Esophagus (tissue), 2 donors: ENCODE data around the gene CADM4. TPM values are rescaled to one million over a fixed set of nuclear protein-coding genes. Genes with fewer than 3 reads are reported as not detected.
"Not testable (repeated sequence)": the region's sequence is repeated elsewhere in the genome, so short reads cannot be mapped to it uniquely, and the experiment has no call there.

ENCODE experiments used
- H3K27ac ChIP-seq, 2 donors: one replicate each; pipeline ENCODE4 v1.5.1; 2013; ENCODE audit warnings: low read depth in 2 of 2, mild to moderate bottlenecking in 2 of 2, inconsistent platforms in 1 of 2, low read length in 1 of 2, moderate library complexity in 1 of 2
- H3K27me3 ChIP-seq, 2 donors: one replicate each; pipeline ENCODE4 v1.6.1; 2013; ENCODE audit warnings: low read length in 2 of 2, control low read depth in 1 of 2, mild to moderate bottlenecking in 1 of 2; ENCODE audit not compliant: insufficient read depth in 2 of 2, control insufficient read depth in 1 of 2
- H3K36me3 ChIP-seq, 2 donors: one replicate each; pipeline ENCODE4 v1.6.1; 2013; ENCODE audit warnings: low read length in 1 of 2; ENCODE audit not compliant: control insufficient read depth in 2 of 2, insufficient read depth in 2 of 2
- H3K4me1 ChIP-seq, 2 donors: one replicate each; pipeline ENCODE4 v1.6.1; 2013; ENCODE audit warnings: low read length in 1 of 2; ENCODE audit not compliant: control insufficient read depth in 2 of 2, insufficient read depth in 2 of 2
- H3K4me3 ChIP-seq, 2 donors: one replicate each; pipeline ENCODE4 v1.5.1; 2013; ENCODE audit warnings: low read length in 2 of 2, mild to moderate bottlenecking in 2 of 2, low read depth in 1 of 2, moderate library complexity in 1 of 2
- H3K9me3 ChIP-seq, 2 donors: one replicate each; pipeline ENCODE4 v1.6.1; 2013; ENCODE audit warnings: mild to moderate bottlenecking in 2 of 2, low read depth in 1 of 2, low read length in 1 of 2, moderate library complexity in 1 of 2; ENCODE audit not compliant: control insufficient read depth in 2 of 2, insufficient read depth in 1 of 2
- WGBS, 2 donors: extraction: QIAGEN DNeasy Blood & Tissue Kit; methylation state at CpG; one replicate each; pipeline ENCODE4 v1.1.7; 2013; 5-methylcytosine and 5-hydroxymethylcytosine counted together
- polyA plus RNA-seq, 2 donors: library from polyadenylated mRNA; stranded (reverse); fragments of 200-250 nt; gene quantifications; one replicate each; pipeline ENCODE4 v1.2.3, GENCODE V29; 2013
- donor health status: healthy with polysubstance abuse.
- donor health status: Bipolar disorder and iron deficiency.

CADM4 gene
- polyA plus RNA-seq, 2 donors = 9.7 to 21.7 TPM

GRCh38 chr19:43638214-43638994 is 1.2 kb downstream of the CADM4 start:
- H3K36me3 ChIP-seq = no peaks in the 10 kb centered on the region
- H3K27me3 ChIP-seq = no peaks in the 10 kb centered on the region
- peak overlapping the region in 1 of 2 donors; percentile 77 for H3K4me3 ChIP-seq
- peaks cover 13 to 15% of the 10 kb centered on the region in 2 donors for H3K4me1 ChIP-seq
- WGBS, 2 donors = 73 to 75% methylated on average over 13 of the region's 13 CpGs
- H3K9me3 ChIP-seq = no peaks in the 10 kb centered on the region
- no peak overlapping the region for H3K27ac ChIP-seq

DNA sequence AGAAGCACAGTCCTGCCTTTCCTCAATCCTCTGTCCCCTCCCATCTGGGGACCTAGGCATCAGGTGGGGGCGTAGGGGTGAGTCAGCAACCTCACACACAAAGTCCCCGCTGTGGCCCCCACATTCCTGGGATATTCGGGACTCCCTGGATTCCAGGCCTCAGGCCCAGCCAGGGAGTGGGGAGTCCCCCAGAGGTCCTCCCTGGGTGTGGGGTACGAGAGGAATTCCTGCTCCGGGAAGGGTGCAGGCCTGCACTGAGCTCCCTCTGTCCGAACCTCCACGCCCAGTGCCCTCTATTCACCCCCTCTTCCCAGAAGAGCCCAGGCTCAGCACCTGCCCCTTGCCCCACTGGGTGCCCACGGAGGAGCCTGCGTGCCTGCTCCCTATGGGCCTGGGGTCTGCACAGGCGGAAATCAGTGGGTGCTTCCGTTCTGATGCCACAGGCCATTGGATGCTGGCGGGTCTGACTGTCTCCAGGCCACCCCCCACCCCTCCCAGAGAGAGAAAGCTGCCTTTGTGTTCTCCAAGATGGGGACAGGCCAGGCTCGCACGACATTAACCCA is 3.4 kb downstream of the CADM4 start:
- Histone ChIP-seq H3K27ac (peak overlapping the region in 1 of 2 donors; percentile 0), H3K9me3 (no peaks in the 10 kb centered on the region), H3K4me3 (no peak overlapping the region), H3K36me3 (no peaks in the 10 kb centered on the region), H3K4me1 (peaks cover 13 to 15% of the 10 kb centered on the region in 2 donors), H3K27me3 (no peaks in the 10 kb centered on the region)
- 72 to 78% methylated on average over 14 of the region's 14 CpGs for WGBS, 2 donors

DNA sequence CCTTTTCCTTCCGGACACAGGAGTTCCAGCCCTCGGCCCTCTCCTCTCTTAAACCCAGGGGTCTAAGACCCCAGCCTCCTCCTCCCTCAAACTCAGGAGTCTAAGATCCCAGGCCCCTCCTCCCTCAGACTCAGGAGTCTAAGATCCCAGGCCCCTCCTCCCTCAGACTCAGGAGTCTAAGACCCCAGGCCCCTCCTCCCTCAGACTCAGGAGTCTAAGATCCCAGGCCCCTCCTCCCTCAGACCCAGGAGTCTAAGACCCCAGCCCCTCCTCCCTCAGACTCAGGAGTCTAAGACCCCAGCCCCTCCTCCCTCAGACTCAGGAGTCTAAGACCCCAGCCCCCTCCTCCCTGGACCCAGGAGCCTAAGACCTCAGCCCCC is 4.1 kb downstream of the CADM4 start:
- WGBS, 2 donors = 50 to 62% methylated on average over 2 of the region's 2 CpGs
- not testable (repeated sequence) for H3K27me3 ChIP-seq, H3K4me3 ChIP-seq, H3K36me3 ChIP-seq, H3K9me3 ChIP-seq, H3K27ac ChIP-seq
- peaks cover 13 to 15% of the 10 kb centered on the region in 2 donors for H3K4me1 ChIP-seq

DNA sequence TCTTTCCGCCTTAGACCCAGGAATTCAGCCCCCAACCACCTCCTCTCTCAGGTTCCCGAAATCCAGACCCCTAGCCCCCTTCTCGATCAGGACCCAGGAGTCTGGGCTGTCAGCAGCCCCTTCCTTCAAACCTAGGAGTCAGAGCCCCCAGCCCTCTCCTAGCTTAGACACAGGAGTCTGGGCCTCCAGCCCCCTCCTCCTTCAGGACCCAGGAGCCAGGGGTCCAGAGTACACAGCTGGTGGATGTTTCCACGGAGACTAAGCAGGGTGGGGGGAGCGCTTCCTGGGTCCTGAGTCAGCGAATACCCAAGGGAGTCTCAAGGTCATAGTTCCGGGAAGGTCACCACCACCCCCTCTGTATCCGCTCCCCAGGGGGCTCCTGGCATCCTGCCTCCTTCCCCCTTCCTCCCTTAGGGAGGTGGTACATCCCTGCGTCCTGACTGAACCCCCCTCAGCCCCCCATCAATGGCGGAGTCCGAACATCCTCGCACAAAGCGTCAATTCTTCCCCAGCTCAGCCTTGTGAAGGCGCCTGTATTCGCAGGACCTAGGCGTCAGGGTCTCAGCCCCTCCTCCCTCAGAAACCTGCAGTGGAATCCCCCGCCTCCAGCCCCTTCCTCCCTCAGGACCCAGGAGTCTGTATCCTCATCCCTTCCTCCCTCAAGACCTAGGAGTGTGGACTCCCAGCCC is 4.6 kb downstream of the CADM4 start:
- 30 to 35% methylated on average over 17 of the region's 17 CpGs for WGBS, 2 donors
- H3K27me3 ChIP-seq = no peaks in the 10 kb centered on the region

GRCh38 chr19:43634506-43634871 is 5.2 kb downstream of the CADM4 start:
- Histone ChIP-seq H3K9me3 (no peaks in the 10 kb centered on the region), H3K4me1 (peaks cover 7 to 8% of the 10 kb centered on the region in 2 donors), H3K4me3 (no peak overlapping the region), H3K27me3 (no peaks in the 10 kb centered on the region), H3K27ac (peak overlapping the region in 1 of 2 donors; percentile 7), H3K36me3 (no peaks in the 10 kb centered on the region)
- 31 to 37% methylated on average over 5 of the region's 5 CpGs for WGBS, 2 donors

More for the DNA sequence above, 4.6 kb downstream of the CADM4 start:
- no peaks in the 10 kb centered on the region for H3K36me3 ChIP-seq
- H3K4me1 ChIP-seq = peaks cover 9 to 10% of the 10 kb centered on the region in 2 donors
- H3K9me3 ChIP-seq = no peaks in the 10 kb centered on the region
- H3K4me3 ChIP-seq = no peak overlapping the region
- peak overlapping the region in 1 of 2 donors; percentile 7 for H3K27ac ChIP-seq

DNA sequence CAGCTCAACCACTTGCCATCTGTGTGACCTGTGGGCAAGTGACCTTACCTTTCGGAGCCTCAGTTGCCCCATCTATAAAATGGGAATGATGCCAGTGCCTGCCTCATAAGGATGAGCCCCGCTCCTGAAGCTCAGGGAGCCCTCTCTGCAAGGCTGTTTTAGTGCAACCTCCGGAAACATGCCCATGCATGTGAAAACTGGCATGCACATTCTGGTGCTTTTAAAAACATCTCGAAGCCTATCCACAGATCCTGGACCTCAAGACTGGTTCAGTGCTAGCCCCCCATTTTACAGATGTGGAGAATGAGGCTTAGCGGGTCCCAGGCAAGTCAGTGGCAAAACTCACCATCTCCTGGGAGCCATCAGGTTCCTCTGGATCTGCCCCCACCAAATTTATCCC is 5.6 kb downstream of the CADM4 start:
- Histone ChIP-seq H3K27me3 (no peaks in the 10 kb centered on the region), H3K9me3 (no peaks in the 10 kb centered on the region), H3K4me3 (no peak overlapping the region), H3K27ac (peak overlapping the region in 1 of 2 donors; percentile 7), H3K4me1 (peaks cover 5 to 8% of the 10 kb centered on the region in 2 donors), H3K36me3 (no peaks in the 10 kb centered on the region)
- WGBS, 2 donors = 51 to 67% methylated on average over 5 of the region's 5 CpGs

- Histone ChIP-seq H3K27me3 (no peaks in the 10 kb centered on the region), H3K4me3 (no peak overlapping the region), H3K36me3 (no peaks in the 10 kb centered on the region), H3K9me3 (no peaks in the 10 kb centered on the region), H3K4me1 (peaks cover 0 to 8% of the 10 kb centered on the region in 2 donors), H3K27ac (no peak overlapping the region)
- 84 to 90% methylated on average over 4 of the region's 4 CpGs for WGBS, 2 donors
Observed at GRCh38 chr19:43633520-43633919, 6.1 kb downstream of the CADM4 start.

GRCh38 chr19:43631491-43631890 is 8.2 kb downstream of the CADM4 start:
- WGBS, 2 donors = 86 to 90% methylated on average over 5 of the region's 5 CpGs
- Histone ChIP-seq H3K4me1 (peaks cover 0 to 8% of the 10 kb centered on the region in 2 donors), H3K36me3 (no peaks in the 10 kb centered on the region), H3K27me3 (no peaks in the 10 kb centered on the region), H3K9me3 (no peaks in the 10 kb centered on the region), H3K27ac (no peak overlapping the region), H3K4me3 (no peak overlapping the region)

DNA sequence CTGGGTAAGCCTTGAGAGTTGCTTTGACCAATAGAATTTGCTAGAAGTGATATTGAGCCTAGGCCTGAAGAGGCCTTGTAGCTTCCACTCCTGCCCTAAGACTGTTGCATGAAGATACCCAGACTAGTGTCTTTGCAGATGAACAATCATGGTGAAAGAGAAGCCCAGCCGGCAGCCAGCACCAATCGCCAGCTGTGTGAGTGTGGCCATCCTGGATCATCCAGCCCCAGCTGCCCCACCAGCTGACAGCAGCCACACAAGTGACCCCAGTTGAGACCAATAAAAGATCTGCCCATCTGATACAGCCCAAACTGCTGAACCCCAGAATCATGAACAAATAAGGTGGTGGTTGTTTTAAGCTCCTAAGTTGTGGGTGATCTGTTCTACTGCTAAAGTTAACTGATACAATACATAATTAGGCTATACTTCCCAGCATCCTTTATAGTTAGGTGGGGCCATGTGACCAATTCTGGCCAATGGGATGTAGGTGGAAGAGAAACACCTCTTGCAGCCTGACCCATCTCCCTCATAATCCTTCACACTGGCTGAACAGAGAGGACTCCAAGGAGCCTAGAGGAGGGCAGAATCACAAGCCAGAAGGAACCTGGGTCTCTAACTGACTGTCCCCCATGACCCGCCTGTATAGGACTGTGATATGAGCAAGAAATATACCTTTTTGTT is 10.9 kb downstream of the CADM4 start:
- WGBS, 2 donors = 87 to 92% methylated on average over 3 of the region's 3 CpGs
- no peak overlapping the region for H3K4me3 ChIP-seq
- peaks cover 0 to 3% of the 10 kb centered on the region in 2 donors for H3K4me1 ChIP-seq
- H3K27me3 ChIP-seq = no peaks in the 10 kb centered on the region
- H3K36me3 ChIP-seq = no peaks in the 10 kb centered on the region
- H3K27ac ChIP-seq = no peak overlapping the region
- H3K9me3 ChIP-seq = no peaks in the 10 kb centered on the region
